ENCODE measurements around the gene LDLRAD4.
"Not testable (repeated sequence)": the region's sequence is repeated elsewhere in the genome, so short reads cannot be mapped to it uniquely, and the experiment has no call there.

LDLRAD4 gene

DNA sequence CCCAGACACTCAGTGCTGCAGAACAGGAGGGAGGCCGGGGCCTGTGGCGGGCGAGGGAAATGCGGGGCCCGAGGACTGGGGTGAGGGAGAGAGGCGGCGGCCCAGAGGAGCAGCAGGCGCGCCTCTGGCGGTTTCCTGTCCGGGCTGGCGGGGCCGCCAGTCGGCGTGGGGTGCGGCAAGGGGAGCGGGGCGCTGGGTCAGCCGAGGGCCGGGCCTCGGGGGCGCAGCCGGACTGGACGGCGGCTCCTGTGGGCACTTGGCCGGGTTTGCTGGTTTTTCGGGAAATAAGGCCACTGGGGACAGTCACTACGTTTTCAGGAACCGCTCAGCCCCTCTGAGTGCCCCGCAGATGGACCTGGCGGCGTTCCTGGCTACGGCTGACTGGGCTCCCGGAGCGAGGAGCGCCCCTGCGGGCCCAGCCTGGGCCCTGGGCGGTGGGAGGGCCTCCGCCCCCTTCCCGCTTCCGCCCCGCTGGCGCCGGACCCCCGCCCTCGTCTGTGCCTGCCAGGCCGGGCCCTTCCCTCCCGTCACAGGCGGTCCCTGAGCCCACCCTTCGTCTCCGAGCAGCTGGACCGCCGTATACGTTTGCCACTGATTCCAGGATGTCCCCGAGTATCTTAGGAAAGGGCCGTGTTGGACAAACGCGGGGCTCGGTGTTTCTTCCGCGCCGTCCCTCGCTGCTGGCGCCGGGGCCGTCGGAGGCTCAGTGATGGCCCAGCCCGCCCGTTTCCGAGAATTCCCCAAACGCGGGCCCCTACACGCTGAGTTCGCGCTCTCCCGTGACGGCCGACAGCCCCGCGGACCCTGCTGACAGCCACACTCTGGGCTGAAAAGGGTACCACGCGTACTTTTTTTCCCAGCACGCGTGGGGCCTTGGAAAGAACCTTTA, 423.2 kb downstream of the LDLRAD4 start:
- DNase-seq (ENCODE audit: low read depth in 1 of 2, low spot score in 1 of 2): no peak

- no peak for DNase-seq (ENCODE audit: low read depth in 1 of 2, low spot score in 1 of 2)
Measured at GRCh38 chr18:13642440-13642827, 423.9 kb downstream of the LDLRAD4 start.

DNA sequence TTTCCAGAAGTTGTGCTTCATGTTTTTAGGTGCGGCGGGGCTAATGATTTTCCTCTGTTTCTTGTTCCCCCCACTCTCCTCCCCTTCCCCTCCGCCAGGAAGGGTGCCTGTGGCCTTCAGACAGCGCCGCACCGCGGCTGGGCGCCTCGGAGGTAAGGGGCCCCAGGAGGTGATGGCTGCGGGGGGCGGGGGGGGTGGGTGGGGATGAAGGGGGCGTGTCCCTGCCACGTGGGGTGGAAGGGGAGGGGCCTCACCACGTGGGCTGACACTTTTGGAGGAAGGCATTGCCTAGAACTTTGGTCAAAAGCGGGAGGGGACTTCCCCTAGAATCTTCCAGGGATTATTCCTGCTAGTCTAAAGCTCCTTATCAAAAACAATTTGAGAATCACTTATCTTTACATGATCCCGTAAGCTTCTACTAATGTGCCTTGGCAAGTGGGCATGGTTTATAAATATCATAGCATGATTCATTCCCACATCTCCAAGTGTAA, 424.7 kb downstream of the LDLRAD4 start:
- no peak for DNase-seq (ENCODE audit: low read depth in 1 of 2, low spot score in 1 of 2)

- DNase-seq (ENCODE audit: low read depth in 1 of 2, low spot score in 1 of 2): no peak
Measured at GRCh38 chr18:13645093-13645492, 426.5 kb downstream of the LDLRAD4 start.

DNA sequence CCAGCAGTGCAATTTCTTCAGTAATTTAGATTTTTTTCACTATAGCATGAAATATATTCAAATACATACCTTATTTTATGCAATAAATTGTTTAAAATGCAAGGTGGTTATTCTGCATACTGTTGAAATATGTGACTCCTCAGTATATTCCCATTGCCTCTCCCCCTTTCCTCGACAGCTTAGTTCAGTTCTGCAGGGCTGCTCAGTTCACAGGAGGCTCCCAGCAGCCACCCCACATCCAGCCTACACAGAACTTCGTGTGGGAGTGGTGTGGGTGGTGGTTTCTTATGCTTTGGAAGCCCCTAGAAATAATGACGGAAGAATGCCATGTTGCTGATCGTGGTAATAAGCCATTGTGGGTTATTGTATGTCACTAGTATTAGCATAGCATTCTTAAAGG, 428.1 kb downstream of the LDLRAD4 start:
- DNase-seq (ENCODE audit: low read depth in 1 of 2, low spot score in 1 of 2): no peak

DNA sequence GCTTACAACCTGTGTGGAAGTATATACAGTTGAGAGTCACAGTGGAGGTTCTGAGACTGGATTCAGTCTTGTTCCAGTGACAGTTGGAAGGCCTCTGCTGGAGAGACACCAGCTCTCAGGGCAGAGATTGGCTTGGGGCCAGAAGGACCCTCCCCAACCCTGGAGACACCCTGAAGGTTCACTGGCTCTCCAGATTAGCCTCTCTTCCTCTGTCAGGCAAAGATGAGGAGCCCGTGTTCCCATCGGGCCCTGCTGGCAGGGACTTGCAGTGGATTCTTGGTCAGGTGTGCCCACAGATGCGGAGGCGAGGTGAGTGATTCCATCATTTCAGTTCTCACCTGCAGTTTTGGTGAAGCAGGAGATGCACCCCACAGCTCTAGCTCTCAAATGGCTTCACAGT, 429.2 kb downstream of the LDLRAD4 start:
- no peak for DNase-seq (ENCODE audit: low read depth in 1 of 2, low spot score in 1 of 2)

GRCh38 chr18:13649397-13650390, 431.1 kb downstream of the LDLRAD4 start:
- no peak for DNase-seq (ENCODE audit: low read depth in 1 of 2, low spot score in 1 of 2)

DNA sequence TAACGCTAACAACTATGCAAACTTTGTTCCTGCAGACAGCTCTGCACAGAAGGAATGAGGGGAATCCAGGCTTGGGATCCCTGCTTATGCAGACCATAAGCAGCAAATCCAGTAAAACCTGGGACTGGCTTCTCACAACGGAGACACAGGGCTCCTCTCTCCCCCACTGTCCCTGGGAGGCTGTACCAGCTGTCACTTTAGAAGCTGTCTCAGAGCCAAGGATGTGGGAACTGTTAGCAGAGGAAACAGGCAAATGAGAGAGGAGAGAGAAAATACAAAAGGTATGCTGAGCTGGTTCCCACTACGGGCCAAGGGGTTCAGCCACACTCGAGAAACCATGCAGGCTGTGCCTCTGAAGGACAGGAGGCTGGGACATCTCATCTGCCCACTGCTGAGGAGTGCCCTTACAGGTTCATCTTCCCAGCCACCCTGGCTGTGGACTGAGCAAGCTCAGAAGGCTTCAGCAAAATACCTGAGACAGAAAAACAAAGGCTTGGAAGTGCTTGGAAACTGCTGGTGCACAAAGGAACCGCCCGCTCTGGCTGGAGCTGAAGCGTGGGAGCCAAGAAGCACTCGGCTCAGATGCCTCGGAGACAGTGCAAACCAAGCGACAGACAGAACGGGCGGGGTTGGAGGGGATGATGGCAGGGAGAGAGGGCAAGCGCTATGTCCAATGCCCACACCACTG, 435.3 kb downstream of the LDLRAD4 start:
- no peak for DNase-seq (ENCODE audit: low read depth in 1 of 2, low spot score in 1 of 2)

- DNase-seq (ENCODE audit: low read depth in 1 of 2, low spot score in 1 of 2): no peak
Measured at GRCh38 chr18:13657974-13658373, 439.4 kb downstream of the LDLRAD4 start.

- no peak for DNase-seq (ENCODE audit: low read depth in 1 of 2, low spot score in 1 of 2)
Measured at GRCh38 chr18:13658436-13659204, 440.1 kb downstream of the LDLRAD4 start.

GRCh38 chr18:13660510-13660909, 441.9 kb downstream of the LDLRAD4 start:
- no peak for DNase-seq (ENCODE audit: low read depth in 1 of 2, low spot score in 1 of 2)

- DNase-seq (ENCODE audit: low read depth in 1 of 2, low spot score in 1 of 2): no peak
Measured at GRCh38 chr18:13661051-13661778, 442.7 kb downstream of the LDLRAD4 start.

- DNase-seq (ENCODE audit: low read depth in 1 of 2, low spot score in 1 of 2): no peak
Measured at GRCh38 chr18:13661779-13662256, 443.3 kb downstream of the LDLRAD4 start.

GRCh38 chr18:13672657-13673056, 454.1 kb downstream of the LDLRAD4 start:
- DNase-seq (ENCODE audit: low read depth in 1 of 2, low spot score in 1 of 2): no peak

DNA sequence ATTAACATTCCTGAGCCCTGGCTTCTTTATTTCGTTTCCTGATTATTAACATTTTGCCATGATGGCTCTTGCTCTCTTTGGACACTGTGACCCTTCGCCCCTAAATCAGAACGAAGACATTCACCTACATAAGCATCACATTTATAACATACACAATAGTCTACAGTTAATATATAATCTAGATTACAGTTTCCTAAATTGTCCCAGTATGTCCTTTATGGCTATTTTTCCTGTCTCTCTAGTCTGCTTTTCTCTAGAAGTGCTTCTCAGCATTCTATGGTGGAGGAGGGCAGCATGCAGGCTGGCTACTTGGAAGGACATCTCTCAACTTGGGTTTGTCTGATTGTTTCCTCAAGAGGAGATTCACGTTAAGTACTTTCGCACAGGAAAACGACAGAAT, 457.9 kb downstream of the LDLRAD4 start:
- DNase-seq (ENCODE audit: low read depth in 1 of 2, low spot score in 1 of 2): no peak

- DNase-seq (ENCODE audit: low read depth in 1 of 2, low spot score in 1 of 2): not testable (repeated sequence)
Measured at GRCh38 chr18:13677350-13677749, 458.8 kb downstream of the LDLRAD4 start.

DNA sequence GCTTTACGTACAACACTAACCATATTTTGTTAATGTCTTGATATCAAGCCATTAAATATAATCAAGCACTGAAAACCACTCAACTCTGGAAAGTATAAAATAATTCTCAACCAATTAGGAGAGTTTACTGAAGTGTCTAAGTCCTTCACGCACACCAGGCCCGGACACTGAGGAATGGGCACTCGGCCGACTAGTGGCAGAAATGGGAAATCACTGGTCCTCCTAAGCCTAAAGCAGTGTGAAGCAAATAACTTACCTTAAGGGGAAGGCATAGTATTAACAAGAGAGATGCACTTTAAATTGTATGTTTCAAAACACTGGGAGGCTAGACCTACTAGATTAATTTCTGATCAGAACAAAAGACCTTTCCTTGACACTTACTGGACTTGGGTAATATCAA, 462.1 kb downstream of the LDLRAD4 start:
- no peak for DNase-seq (ENCODE audit: low read depth in 1 of 2, low spot score in 1 of 2)

GRCh38 chr18:13681701-13682100, 463.1 kb downstream of the LDLRAD4 start:
- DNase-seq (ENCODE audit: low read depth in 1 of 2, low spot score in 1 of 2): no peak

DNA sequence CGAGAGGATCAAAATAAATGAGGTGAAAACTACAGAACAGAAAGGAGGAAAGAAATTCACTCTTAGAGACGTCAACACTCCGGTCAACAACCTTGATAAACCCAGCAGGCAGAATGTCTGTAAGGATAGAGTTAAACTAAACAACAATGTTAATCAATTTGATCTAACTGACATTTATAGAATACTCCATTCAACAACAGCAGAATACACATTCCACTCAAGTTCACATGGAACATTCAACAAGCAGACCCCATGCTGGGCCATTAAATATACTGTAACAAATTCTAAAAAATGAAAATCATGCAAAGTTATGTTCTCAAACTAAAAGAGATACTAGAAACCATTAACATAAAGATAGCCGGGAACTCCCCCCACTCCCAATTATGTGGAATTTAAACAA, 466.0 kb downstream of the LDLRAD4 start:
- DNase-seq (ENCODE audit: low read depth in 1 of 2, low spot score in 1 of 2): no peak
